COLO829 (cell line): ENCODE results near the gene DNASE2B.
A peak's percentile ranks its signal among the peaks of the same experiment; 100 is the strongest.
"Not testable (repeated sequence)": the region's sequence is repeated elsewhere in the genome, so short reads cannot be mapped to it uniquely, and the experiment has no call there.

ENCODE experiments used
- DNase-seq: peaks from one replicate; pipeline ENCODE4 v3.0.0; 2012; ENCODE audit warnings: low spot score

The DNASE2B gene

GRCh38 chr1:84415396-84415795 lies 17.1 kb downstream of the DNASE2B start:
- DNase-seq: no peak

- DNase-seq: no peak
Observed at GRCh38 chr1:84422909-84423308, 24.6 kb downstream of the DNASE2B start.

- no peak for DNase-seq
Observed at GRCh38 chr1:84424513-84425149, 26.3 kb downstream of the DNASE2B start.

GRCh38 chr1:84425150-84425896 lies 27.0 kb downstream of the DNASE2B start:
- no peak for DNase-seq

- DNase-seq: no peak
Observed at GRCh38 chr1:84426376-84426775, 28.1 kb downstream of the DNASE2B start.

GRCh38 chr1:84427250-84428188 lies 29.2 kb downstream of the DNASE2B start:
- no peak for DNase-seq

- DNase-seq: no peak
Observed at GRCh38 chr1:84428235-84428634, 30.0 kb downstream of the DNASE2B start.

GRCh38 chr1:84429231-84429630 lies 30.9 kb downstream of the DNASE2B start:
- DNase-seq: no peak

- no peak for DNase-seq
Observed at GRCh38 chr1:84430546-84430945, 32.3 kb downstream of the DNASE2B start.

GRCh38 chr1:84433258-84434080 lies 35.2 kb downstream of the DNASE2B start:
- DNase-seq: peak; percentile 50

- no peak for DNase-seq
Observed at GRCh38 chr1:84434081-84434769, 35.9 kb downstream of the DNASE2B start.

GRCh38 chr1:84434801-84435549 lies 36.7 kb downstream of the DNASE2B start:
- DNase-seq: no peak

- no peak for DNase-seq
Observed at GRCh38 chr1:84436876-84437655, 38.8 kb downstream of the DNASE2B start.

GRCh38 chr1:84442256-84442655 lies 44.0 kb downstream of the DNASE2B start:
- DNase-seq: peak; percentile 61

- DNase-seq: not testable (repeated sequence)
Observed at GRCh38 chr1:84442747-84443646, 44.7 kb downstream of the DNASE2B start.

- not testable (repeated sequence) for DNase-seq
Observed at GRCh38 chr1:84448704-84449103, 50.4 kb downstream of the DNASE2B start.

GRCh38 chr1:84450910-84451309 lies 52.6 kb downstream of the DNASE2B start:
- no peak for DNase-seq

- no peak for DNase-seq
Observed at GRCh38 chr1:84452436-84452835, 54.2 kb downstream of the DNASE2B start.
